K562 (cell line): ENCODE data around the gene DLGAP3.

Experiments used
- CREM ChIP-seq: IDR thresholded peaks from 2 replicates; pipeline ENCODE4 v1.6.1; 2014; ENCODE audit warnings: antibody characterized with exemption, low read depth
- PHF20 ChIP-seq: fragments of 450-650 bp; IDR thresholded peaks from 2 replicates; pipeline ENCODE4 v1.6.1; 2018; ENCODE audit not compliant: partially characterized antibody
- SP1 ChIP-seq: sonication (generic); formaldehyde crosslinking; IDR thresholded peaks from 2 replicates; pipeline ENCODE4 v1.8.1; 2022; ENCODE audit warnings: mild to moderate bottlenecking, missing genetic modification reagents
- ZNF263 ChIP-seq: sonication (generic); formaldehyde crosslinking; IDR thresholded peaks from 2 replicates; pipeline ENCODE4 v1.8.0; 2022; ENCODE audit warnings: mild to moderate bottlenecking, missing genetic modification reagents, borderline replicate concordance
- TF ChIP-seq, protein P1 (sequence below), 2 experiments: IDR thresholded peaks in 1 of 2; conservative IDR thresholded peaks in 1 of 2; 2 replicates each; pipeline ENCODE4 v1.6.1; 2016; ENCODE audit warnings: low read depth in 2 of 2, mild to moderate bottlenecking in 1 of 2, missing compliant biosample characterization in 1 of 2, missing genetic modification characterization in 1 of 2, moderate library complexity in 1 of 2

GRCh38 chr1:34926894-34927293, 2.6 kb downstream of the DLGAP3 start:
- TF ChIP-seq SP1 (CRISPR knock-in tag) (no peak), PHF20 (no peak), CREM (no peak), ZNF263 (CRISPR knock-in tag) (no peak)
- TF ChIP-seq, protein P1, sequence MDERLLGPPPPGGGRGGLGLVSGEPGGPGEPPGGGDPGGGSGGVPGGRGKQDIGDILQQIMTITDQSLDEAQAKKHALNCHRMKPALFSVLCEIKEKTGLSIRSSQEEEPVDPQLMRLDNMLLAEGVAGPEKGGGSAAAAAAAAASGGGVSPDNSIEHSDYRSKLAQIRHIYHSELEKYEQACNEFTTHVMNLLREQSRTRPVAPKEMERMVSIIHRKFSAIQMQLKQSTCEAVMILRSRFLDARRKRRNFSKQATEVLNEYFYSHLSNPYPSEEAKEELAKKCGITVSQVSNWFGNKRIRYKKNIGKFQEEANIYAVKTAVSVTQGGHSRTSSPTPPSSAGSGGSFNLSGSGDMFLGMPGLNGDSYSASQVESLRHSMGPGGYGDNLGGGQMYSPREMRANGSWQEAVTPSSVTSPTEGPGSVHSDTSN (CRISPR knock-in tag; IDR thresholded peaks at IDR 0.05; ENCODE audit: low read depth): no peak
- TF ChIP-seq, protein P1 (tag; conservative IDR thresholded peaks at IDR 0.05; ENCODE audit: low read depth): no peak
